Skeletal muscle satellite cell (primary cell): ENCODE measurements around the gene RPL7A.
A peak's percentile ranks its signal among the peaks of the same experiment; 100 is the strongest.

Source experiments
- H3K27me3 ChIP-seq: 2 replicates; pipeline ENCODE4 v1.7.0; 2013; ENCODE audit warnings: low read length; ENCODE audit not compliant: control insufficient read depth, insufficient read depth
- H3K36me3 ChIP-seq: 2 replicates; pipeline ENCODE4 v1.7.0; 2013; ENCODE audit warnings: mild to moderate bottlenecking, control low read depth, low read length; ENCODE audit not compliant: insufficient read depth
- H3K4me1 ChIP-seq: 2 replicates; pipeline ENCODE4 v1.7.0; 2013; ENCODE audit warnings: low read length; ENCODE audit not compliant: control insufficient read depth, insufficient read depth
- H3K4me2 ChIP-seq: 2 replicates; pipeline ENCODE4 v1.7.0; 2013; ENCODE audit warnings: mild to moderate bottlenecking, low read length
- H3K4me3 ChIP-seq: 2 replicates; pipeline ENCODE4 v1.7.0; 2013; ENCODE audit warnings: low read length
- H3K9ac ChIP-seq: 2 replicates; pipeline ENCODE4 v1.7.0; 2013; ENCODE audit warnings: mild to moderate bottlenecking, low read depth, low read length, moderate library complexity
- H3K9me3 ChIP-seq: replicated peaks from 2 replicates; pipeline ENCODE4 v1.7.0; 2013; ENCODE audit warnings: mild to moderate bottlenecking, control low read depth, low read length

Gene RPL7A

GRCh38 chr9:133351908-133352634 lies 4.1 kb downstream of the RPL7A start:
- H3K36me3 ChIP-seq: peaks cover 52% of the 10 kb centered on the region
- H3K4me1 ChIP-seq: peaks cover 25% of the 10 kb centered on the region
- H3K4me2 ChIP-seq: no peak overlapping the region
- peak overlapping the region; percentile 5 for H3K9ac ChIP-seq
- no peaks in the 10 kb centered on the region for H3K27me3 ChIP-seq
- H3K9me3 ChIP-seq: no peaks in the 10 kb centered on the region
- H3K4me3 ChIP-seq: no peak overlapping the region

- peaks cover 56% of the 10 kb centered on the region for H3K36me3 ChIP-seq
- no peak overlapping the region for H3K9ac ChIP-seq
- H3K4me3 ChIP-seq: no peak overlapping the region
- H3K4me2 ChIP-seq: no peak overlapping the region
- peaks cover 30% of the 10 kb centered on the region for H3K4me1 ChIP-seq
- no peaks in the 10 kb centered on the region for H3K9me3 ChIP-seq
- no peaks in the 10 kb centered on the region for H3K27me3 ChIP-seq
Measured at GRCh38 chr9:133352635-133353340, 4.8 kb downstream of the RPL7A start.

GRCh38 chr9:133353548-133353947 lies 5.5 kb downstream of the RPL7A start:
- Histone ChIP-seq H3K9ac (no peak overlapping the region), H3K36me3 (peaks cover 52% of the 10 kb centered on the region), H3K4me3 (no peak overlapping the region), H3K4me1 (peaks cover 30% of the 10 kb centered on the region), H3K4me2 (no peak overlapping the region), H3K27me3 (no peaks in the 10 kb centered on the region), H3K9me3 (no peaks in the 10 kb centered on the region)

GRCh38 chr9:133354766-133355165 lies 6.7 kb downstream of the RPL7A start:
- Histone ChIP-seq H3K4me2 (peak overlapping the region; percentile 27), H3K9ac (no peak overlapping the region), H3K4me1 (peaks cover 26% of the 10 kb centered on the region), H3K27me3 (no peaks in the 10 kb centered on the region), H3K9me3 (no peaks in the 10 kb centered on the region), H3K36me3 (peaks cover 45% of the 10 kb centered on the region), H3K4me3 (no peak overlapping the region)

- peak overlapping the region; percentile 88 for H3K9ac ChIP-seq
- peaks cover 32% of the 10 kb centered on the region for H3K4me1 ChIP-seq
- peak overlapping the region; percentile 90 for H3K4me3 ChIP-seq
- H3K9me3 ChIP-seq: no peaks in the 10 kb centered on the region
- peaks cover 45% of the 10 kb centered on the region for H3K36me3 ChIP-seq
- no peaks in the 10 kb centered on the region for H3K27me3 ChIP-seq
- H3K4me2 ChIP-seq: peak overlapping the region; percentile 96
Measured at GRCh38 chr9:133355881-133356357, 7.9 kb downstream of the RPL7A start.

- Histone ChIP-seq H3K36me3 (peaks cover 45% of the 10 kb centered on the region), H3K9me3 (no peaks in the 10 kb centered on the region), H3K4me3 (peak within 1 kb of the TSS; percentile 90), H3K9ac (peak within 1 kb of the TSS; percentile 88), H3K4me2 (peak within 1 kb of the TSS; percentile 96), H3K27me3 (no peaks in the 10 kb centered on the region), H3K4me1 (peaks cover 35% of the 10 kb centered on the region)
Measured at GRCh38 chr9:133356391-133357091, 8.5 kb downstream of the RPL7A start, which contains the start of the genes SURF1 and SURF2. TSS of gene SURF1 (minus strand) at chr9:133356487. CDS start at chr9:133356453, 34 bp downstream. TSS of gene SURF2 (plus strand) at chr9:133356550. CDS start at chr9:133356593, 43 bp downstream.

GRCh38 chr9:133357656-133358055 lies 9.6 kb downstream of the RPL7A start:
- peaks cover 35% of the 10 kb centered on the region for H3K4me1 ChIP-seq
- no peaks in the 10 kb centered on the region for H3K27me3 ChIP-seq
- H3K9me3 ChIP-seq: no peaks in the 10 kb centered on the region
- H3K9ac ChIP-seq: no peak overlapping the region
- H3K4me2 ChIP-seq: peak overlapping the region; percentile 82
- H3K4me3 ChIP-seq: no peak overlapping the region
- H3K36me3 ChIP-seq: peaks cover 45% of the 10 kb centered on the region

- Histone ChIP-seq H3K27me3 (no peaks in the 10 kb centered on the region), H3K4me1 (peaks cover 35% of the 10 kb centered on the region), H3K9me3 (no peaks in the 10 kb centered on the region), H3K4me2 (no peak overlapping the region), H3K4me3 (no peak overlapping the region), H3K36me3 (peaks cover 54% of the 10 kb centered on the region), H3K9ac (no peak overlapping the region)
Measured at GRCh38 chr9:133359399-133360175, 11.6 kb downstream of the RPL7A start.

- peak overlapping the region; percentile 15 for H3K9ac ChIP-seq
- H3K4me1 ChIP-seq: peaks cover 26% of the 10 kb centered on the region
- H3K4me2 ChIP-seq: peak overlapping the region; percentile 8
- no peaks in the 10 kb centered on the region for H3K27me3 ChIP-seq
- H3K9me3 ChIP-seq: no peaks in the 10 kb centered on the region
- peaks cover 65% of the 10 kb centered on the region for H3K36me3 ChIP-seq
- no peak overlapping the region for H3K4me3 ChIP-seq
Measured at GRCh38 chr9:133360400-133361393, 12.7 kb downstream of the RPL7A start.

- H3K4me3 ChIP-seq: no peak overlapping the region
- no peaks in the 10 kb centered on the region for H3K9me3 ChIP-seq
- H3K4me2 ChIP-seq: no peak overlapping the region
- no peak overlapping the region for H3K9ac ChIP-seq
- H3K27me3 ChIP-seq: no peaks in the 10 kb centered on the region
- peaks cover 26% of the 10 kb centered on the region for H3K4me1 ChIP-seq
- peaks cover 74% of the 10 kb centered on the region for H3K36me3 ChIP-seq
Measured at GRCh38 chr9:133361507-133362092, 13.6 kb downstream of the RPL7A start.
